ENCODE measurements around the gene FAM184A. TPM values are rescaled to one million over a fixed set of nuclear protein-coding genes. Genes with fewer than 3 reads are reported as not detected.

Gene FAM184A
- total and polyA plus RNA-seq, 2 experiments from 2014 or later = 13.7 to 18.6 TPM

DNA sequence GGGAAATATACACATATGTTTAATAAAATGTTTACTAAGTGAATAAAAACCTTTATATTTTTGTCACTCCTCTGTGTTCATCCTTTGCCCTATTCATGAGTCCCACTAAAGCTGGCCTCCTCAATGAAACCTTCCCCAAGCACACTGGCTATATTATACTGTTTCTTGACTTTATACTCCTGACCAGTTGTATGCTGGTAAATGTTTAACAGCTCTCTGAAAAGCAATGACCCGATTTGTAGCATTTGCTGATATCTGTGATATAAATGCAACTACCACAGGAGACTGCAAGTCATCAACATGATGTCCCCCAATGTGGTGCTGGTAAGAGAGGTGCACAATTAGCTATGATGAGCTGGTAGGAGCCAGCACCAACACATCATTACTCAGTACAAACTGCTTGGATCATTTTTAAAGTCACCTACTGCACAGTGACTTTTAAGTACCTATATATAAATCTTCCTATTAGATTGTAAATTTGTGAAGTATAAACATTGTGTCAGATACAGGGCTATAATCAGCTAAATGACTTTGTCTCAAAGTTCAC lies 78.9 kb downstream of the FAM184A start:
- H3F3A ChIP-seq (replicated peaks; ENCODE audit: low read depth) = no peaks in the 10 kb centered on the region
- no peaks in the 10 kb centered on the region for H3K79me2 ChIP-seq (replicated peaks; ENCODE audit: insufficient read depth)
- no peaks in the 10 kb centered on the region for H3K9me2 ChIP-seq (ENCODE audit: insufficient read depth)
- no peak overlapping the region for H3K4me3 ChIP-seq
- no peaks in the 10 kb centered on the region for H4K20me1 ChIP-seq (replicated peaks; ENCODE audit: insufficient read depth)
- H2AFZ ChIP-seq = no peak overlapping the region
- H3K9me3 Mint-ChIP-seq = no peaks in the 10 kb centered on the region
- no peak overlapping the region for H3K4me3 Mint-ChIP-seq
- H3K4me1 Mint-ChIP-seq = peaks cover 2% of the 10 kb centered on the region; the same call in 1 of the 3 replicates
- no peaks in the 10 kb centered on the region for H3K27me3 ChIP-seq (ENCODE audit: insufficient read depth)
- TF ChIP-seq, protein P1, sequence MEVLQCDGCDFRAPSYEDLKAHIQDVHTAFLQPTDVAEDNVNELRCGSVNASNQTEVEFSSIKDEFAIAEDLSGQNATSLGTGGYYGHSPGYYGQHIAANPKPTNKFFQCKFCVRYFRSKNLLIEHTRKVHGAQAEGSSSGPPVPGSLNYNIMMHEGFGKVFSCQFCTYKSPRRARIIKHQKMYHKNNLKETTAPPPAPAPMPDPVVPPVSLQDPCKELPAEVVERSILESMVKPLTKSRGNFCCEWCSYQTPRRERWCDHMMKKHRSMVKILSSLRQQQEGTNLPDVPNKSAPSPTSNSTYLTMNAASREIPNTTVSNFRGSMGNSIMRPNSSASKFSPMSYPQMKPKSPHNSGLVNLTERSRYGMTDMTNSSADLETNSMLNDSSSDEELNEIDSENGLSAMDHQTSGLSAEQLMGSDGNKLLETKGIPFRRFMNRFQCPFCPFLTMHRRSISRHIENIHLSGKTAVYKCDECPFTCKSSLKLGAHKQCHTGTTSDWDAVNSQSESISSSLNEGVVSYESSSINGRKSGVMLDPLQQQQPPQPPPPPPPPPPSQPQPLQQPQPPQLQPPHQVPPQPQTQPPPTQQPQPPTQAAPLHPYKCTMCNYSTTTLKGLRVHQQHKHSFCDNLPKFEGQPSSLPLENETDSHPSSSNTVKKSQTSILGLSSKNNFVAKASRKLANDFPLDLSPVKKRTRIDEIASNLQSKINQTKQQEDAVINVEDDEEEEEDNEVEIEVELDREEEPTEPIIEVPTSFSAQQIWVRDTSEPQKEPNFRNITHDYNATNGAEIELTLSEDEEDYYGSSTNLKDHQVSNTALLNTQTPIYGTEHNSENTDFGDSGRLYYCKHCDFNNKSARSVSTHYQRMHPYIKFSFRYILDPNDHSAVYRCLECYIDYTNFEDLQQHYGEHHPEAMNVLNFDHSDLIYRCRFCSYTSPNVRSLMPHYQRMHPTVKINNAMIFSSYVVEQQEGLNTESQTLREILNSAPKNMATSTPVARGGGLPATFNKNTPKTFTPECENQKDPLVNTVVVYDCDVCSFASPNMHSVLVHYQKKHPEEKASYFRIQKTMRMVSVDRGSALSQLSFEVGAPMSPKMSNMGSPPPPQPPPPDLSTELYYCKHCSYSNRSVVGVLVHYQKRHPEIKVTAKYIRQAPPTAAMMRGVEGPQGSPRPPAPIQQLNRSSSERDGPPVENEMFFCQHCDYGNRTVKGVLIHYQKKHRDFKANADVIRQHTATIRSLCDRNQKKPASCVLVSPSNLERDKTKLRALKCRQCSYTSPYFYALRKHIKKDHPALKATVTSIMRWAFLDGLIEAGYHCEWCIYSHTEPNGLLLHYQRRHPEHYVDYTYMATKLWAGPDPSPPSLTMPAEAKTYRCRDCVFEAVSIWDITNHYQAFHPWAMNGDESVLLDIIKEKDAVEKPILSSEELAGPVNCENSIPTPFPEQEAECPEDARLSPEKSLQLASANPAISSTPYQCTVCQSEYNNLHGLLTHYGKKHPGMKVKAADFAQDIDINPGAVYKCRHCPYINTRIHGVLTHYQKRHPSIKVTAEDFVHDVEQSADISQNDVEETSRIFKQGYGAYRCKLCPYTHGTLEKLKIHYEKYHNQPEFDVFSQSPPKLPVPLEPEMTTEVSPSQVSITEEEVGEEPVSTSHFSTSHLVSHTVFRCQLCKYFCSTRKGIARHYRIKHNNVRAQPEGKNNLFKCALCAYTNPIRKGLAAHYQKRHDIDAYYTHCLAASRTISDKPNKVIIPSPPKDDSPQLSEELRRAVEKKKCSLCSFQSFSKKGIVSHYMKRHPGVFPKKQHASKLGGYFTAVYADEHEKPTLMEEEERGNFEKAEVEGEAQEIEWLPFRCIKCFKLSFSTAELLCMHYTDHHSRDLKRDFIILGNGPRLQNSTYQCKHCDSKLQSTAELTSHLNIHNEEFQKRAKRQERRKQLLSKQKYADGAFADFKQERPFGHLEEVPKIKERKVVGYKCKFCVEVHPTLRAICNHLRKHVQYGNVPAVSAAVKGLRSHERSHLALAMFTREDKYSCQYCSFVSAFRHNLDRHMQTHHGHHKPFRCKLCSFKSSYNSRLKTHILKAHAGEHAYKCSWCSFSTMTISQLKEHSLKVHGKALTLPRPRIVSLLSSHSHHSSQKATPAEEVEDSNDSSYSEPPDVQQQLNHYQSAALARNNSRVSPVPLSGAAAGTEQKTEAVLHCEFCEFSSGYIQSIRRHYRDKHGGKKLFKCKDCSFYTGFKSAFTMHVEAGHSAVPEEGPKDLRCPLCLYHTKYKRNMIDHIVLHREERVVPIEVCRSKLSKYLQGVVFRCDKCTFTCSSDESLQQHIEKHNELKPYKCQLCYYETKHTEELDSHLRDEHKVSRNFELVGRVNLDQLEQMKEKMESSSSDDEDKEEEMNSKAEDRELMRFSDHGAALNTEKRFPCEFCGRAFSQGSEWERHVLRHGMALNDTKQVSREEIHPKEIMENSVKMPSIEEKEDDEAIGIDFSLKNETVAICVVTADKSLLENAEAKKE (CRISPR knock-in tag; IDR thresholded peaks at IDR 0.05) = no peak
- TF ChIP-seq STAT1 (IDR thresholded peaks at IDR 0.05; ENCODE audit: unreplicated experiment) (no peak), REST (IDR thresholded peaks at IDR 0.05; ENCODE audit: unreplicated experiment) (no peak), EZH2phosphoT487 (IDR thresholded peaks at IDR 0.05; ENCODE audit: unreplicated experiment) (no peak), JUNB (IDR thresholded peaks at IDR 0.05; ENCODE audit: unreplicated experiment) (no peak), EZH2 (IDR thresholded peaks at IDR 0.05; ENCODE audit: low read depth, unreplicated experiment) (no peak), ZNF114 (CRISPR knock-in tag; IDR thresholded peaks at IDR 0.05) (no peak), CREB1 (CRISPR knock-in tag; IDR thresholded peaks at IDR 0.05; ENCODE audit: low read depth) (no peak), NANOG (IDR thresholded peaks at IDR 0.05; ENCODE audit: borderline replicate concordance) (no peak), CTCF (conservative IDR thresholded peaks at IDR 0.05; ENCODE audit: low read depth in 2 of 2) (no peak), ETS1 (IDR thresholded peaks at IDR 0.05) (no peak), ZNF331 (CRISPR knock-in tag; IDR thresholded peaks at IDR 0.05; ENCODE audit: low read depth) (no peak), POLR2AphosphoS5 (IDR thresholded peaks at IDR 0.05; ENCODE audit: low read depth) (no peak)
- DNase-seq (ENCODE audit: low spot score) (no peak), ATAC-seq (no peak)
- H3K36me3 Mint-ChIP-seq (ENCODE audit: low read depth) = no peaks in the 10 kb centered on the region
- H3K27me3 Mint-ChIP-seq (ENCODE audit: insufficient read depth, low read depth, poor library complexity) = no peaks in the 10 kb centered on the region
- no peaks in the 10 kb centered on the region for H3K4me1 ChIP-seq (ENCODE audit: insufficient read depth)
- no peak overlapping the region for H3K27ac Mint-ChIP-seq
- no peak overlapping the region for H3K27ac ChIP-seq (ENCODE audit: low read depth)
- no peak overlapping the region for H3K4me2 ChIP-seq
- H3K36me3 ChIP-seq (ENCODE audit: insufficient read depth) = no peaks in the 10 kb centered on the region

All from GM23338 (cell line).